Measurements from ENCODE around the gene OMG.

DNA sequence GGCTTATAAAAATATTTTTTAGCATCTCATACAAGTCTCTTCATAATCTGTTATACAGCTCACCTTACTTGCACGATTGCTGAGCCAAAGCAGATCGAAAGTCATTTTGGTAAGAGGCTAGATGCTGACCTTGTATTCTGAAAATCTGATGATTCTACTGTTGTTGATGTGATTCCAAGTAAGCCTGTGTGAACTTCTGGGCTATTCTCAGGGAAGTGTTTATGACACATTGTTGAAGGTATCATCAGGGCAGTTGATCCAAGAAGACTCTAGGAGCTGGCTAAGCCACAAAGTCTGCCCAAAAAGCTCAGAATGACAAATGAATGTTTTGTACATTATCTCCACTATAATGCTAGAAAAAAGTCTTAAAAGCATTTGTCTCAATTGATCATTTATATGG, 16.0 kb downstream of the OMG start:
- TF ChIP-seq, protein P1, sequence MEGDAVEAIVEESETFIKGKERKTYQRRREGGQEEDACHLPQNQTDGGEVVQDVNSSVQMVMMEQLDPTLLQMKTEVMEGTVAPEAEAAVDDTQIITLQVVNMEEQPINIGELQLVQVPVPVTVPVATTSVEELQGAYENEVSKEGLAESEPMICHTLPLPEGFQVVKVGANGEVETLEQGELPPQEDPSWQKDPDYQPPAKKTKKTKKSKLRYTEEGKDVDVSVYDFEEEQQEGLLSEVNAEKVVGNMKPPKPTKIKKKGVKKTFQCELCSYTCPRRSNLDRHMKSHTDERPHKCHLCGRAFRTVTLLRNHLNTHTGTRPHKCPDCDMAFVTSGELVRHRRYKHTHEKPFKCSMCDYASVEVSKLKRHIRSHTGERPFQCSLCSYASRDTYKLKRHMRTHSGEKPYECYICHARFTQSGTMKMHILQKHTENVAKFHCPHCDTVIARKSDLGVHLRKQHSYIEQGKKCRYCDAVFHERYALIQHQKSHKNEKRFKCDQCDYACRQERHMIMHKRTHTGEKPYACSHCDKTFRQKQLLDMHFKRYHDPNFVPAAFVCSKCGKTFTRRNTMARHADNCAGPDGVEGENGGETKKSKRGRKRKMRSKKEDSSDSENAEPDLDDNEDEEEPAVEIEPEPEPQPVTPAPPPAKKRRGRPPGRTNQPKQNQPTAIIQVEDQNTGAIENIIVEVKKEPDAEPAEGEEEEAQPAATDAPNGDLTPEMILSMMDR (conservative IDR thresholded peaks at IDR 0.05 in 1 of 2, IDR thresholded peaks at IDR 0.05 in 1 of 2; ENCODE audit: low read depth in 1 of 2, low read length in 2 of 2) = no peak
- TF ChIP-seq EZH2 (IDR thresholded peaks at IDR 0.05; ENCODE audit: low read length, missing control alignments) = no peak
